ENCODE data around the gene FOXF2. TPM values are rescaled to one million over a fixed set of nuclear protein-coding genes. Genes with fewer than 3 reads are reported as not detected.
A peak's percentile ranks its signal among the peaks of the same experiment; 100 is the strongest.

FOXF2 gene
- total and polyA plus RNA-seq, 7 donors, result 3.5 to 37.8 (median 18.2) TPM

DNA sequence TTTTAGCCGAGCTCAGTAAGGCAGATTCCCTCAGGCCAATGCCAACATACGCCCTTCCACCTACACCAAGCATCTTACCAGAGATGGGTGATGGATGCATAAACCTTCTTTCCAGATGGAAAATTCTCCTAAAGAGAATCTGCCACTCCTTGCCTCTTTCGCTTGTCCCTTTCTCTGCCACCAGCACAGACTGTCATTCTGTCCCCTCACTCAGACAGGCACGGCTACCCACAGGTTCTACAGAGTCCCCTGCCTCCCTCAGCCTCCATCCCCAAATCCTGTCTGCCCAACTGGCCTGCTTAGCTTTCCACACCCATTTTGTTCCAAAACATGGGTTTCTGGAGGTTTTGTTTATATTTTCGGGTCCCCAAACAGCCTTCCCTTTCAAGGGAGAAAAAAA, 12.7 kb upstream of the FOXF2 start:
- DNase-seq, result no peak
- WGBS, 2 donors, result 38 to 59% methylated on average over 5 of the region's 5 CpGs
- H3K27ac ChIP-seq, result no peak overlapping the region
- TF ChIP-seq, protein P1, sequence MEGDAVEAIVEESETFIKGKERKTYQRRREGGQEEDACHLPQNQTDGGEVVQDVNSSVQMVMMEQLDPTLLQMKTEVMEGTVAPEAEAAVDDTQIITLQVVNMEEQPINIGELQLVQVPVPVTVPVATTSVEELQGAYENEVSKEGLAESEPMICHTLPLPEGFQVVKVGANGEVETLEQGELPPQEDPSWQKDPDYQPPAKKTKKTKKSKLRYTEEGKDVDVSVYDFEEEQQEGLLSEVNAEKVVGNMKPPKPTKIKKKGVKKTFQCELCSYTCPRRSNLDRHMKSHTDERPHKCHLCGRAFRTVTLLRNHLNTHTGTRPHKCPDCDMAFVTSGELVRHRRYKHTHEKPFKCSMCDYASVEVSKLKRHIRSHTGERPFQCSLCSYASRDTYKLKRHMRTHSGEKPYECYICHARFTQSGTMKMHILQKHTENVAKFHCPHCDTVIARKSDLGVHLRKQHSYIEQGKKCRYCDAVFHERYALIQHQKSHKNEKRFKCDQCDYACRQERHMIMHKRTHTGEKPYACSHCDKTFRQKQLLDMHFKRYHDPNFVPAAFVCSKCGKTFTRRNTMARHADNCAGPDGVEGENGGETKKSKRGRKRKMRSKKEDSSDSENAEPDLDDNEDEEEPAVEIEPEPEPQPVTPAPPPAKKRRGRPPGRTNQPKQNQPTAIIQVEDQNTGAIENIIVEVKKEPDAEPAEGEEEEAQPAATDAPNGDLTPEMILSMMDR (IDR thresholded peaks at IDR 0.05), result no peak
- no peak for TF ChIP-seq EP300 (IDR thresholded peaks at IDR 0.05)
- TF ChIP-seq POLR2A (IDR thresholded peaks at IDR 0.05), result no peak
- TF ChIP-seq POLR2AphosphoS5 (IDR thresholded peaks at IDR 0.05), result no peak
- peaks cover 24 to 74% (median 46%) of the 10 kb centered on the region in 3 donors for H3K27me3 ChIP-seq
- H3K9me3 ChIP-seq, result no peaks in the 10 kb centered on the region
- H3K4me1 ChIP-seq, result peaks cover 0 to 28% (median 26%) of the 10 kb centered on the region in 4 donors
- no peak overlapping the region for H3K4me3 ChIP-seq
- H3K36me3 ChIP-seq, result no peaks in the 10 kb centered on the region
- intact Hi-C loops (cut with DNase I), result no loop called here

DNA sequence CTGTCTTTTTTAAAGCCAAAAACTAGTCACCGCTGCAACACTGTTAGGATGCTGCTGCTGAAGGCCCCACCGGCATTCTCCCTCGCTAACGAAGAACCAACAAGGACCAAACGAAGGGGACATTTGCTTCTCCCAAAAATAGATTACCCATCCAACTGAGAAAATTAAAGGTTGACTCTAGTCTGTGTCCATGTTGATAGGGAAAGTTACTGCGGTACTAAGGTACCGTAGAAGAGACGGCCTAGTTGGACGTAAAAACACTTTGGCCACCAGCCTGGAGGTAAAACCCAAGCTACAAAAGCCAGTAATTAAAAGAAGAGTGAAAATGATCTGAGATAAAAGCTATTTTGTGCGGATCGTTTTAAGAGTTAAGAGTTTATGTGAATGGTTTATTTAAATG, 11.8 kb upstream of the FOXF2 start:
- Histone ChIP-seq H3K4me3 (peak overlapping the region in 1 of 4 donors; percentile 21), H3K27me3 (peaks cover 25 to 83% (median 54%) of the 10 kb centered on the region in 3 donors), H3K4me1 (peaks cover 0 to 36% (median 35%) of the 10 kb centered on the region in 4 donors), H3K36me3 (no peaks in the 10 kb centered on the region), H3K9me3 (no peaks in the 10 kb centered on the region), H3K27ac (peak overlapping the region in 1 of 4 donors; percentile 96)
- intact Hi-C loops (cut with DNase I), result no loop called here
- no peak for DNase-seq
- 25 to 31% methylated on average over 11 of the region's 11 CpGs for WGBS, 2 donors
- TF ChIP-seq, protein P1 (IDR thresholded peaks at IDR 0.05), result no peak
- TF ChIP-seq POLR2A (IDR thresholded peaks at IDR 0.05), result no peak
- no peak for TF ChIP-seq POLR2AphosphoS5 (IDR thresholded peaks at IDR 0.05)
- TF ChIP-seq EP300 (IDR thresholded peaks at IDR 0.05), result no peak

DNA sequence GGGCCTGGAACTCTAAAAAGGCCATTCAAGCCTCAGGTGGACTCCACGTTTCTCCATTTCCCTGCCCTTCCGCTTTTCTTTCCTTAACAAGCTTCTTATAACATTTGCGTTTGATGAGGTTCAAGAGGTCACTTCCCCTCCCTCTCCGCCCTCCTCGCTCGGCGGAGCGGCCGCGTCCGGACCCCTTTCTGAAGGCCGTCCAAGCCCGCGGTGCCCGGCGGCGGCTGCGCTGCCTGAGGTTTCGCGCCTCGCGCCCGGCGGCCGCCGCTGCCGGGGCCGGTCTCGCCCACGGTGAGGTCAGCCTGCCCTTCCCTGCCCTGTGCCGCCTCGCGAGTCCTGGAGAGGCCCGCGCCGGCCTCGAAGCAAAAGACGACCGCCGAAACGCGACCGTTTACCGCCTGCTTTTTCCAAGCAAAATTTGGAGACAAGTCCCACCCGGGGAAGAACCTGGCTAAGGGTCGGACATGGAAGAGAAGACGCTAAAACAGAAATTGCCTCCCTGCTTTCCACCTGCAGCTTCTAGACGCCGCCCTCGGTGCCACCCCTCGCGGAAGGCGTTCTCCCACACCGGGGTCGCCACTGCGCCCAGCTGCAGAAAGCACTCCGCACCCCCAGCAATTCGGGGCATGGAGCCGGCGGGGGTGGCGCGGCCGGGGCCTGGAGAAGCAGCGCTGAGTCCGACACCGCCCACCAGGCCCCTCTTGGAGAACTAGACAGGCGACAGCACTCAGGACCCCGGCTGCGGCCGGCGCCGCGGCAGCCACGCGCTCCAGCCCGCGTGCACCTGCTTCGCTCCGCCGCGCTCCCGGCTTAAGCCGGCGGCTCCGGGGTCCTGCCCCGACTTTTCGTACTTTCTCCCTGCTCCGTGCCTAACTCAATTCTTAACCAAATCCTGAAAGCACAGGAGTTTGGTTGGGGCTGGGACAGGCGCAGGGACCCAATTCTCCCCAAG, 11.0 kb upstream of the FOXF2 start:
- Histone ChIP-seq H3K27ac (peak overlapping the region in 3 of 4 donors; percentile 6 to 96 (median 38)), H3K4me1 (peaks cover 0 to 44% (median 43%) of the 10 kb centered on the region in 4 donors), H3K36me3 (no peaks in the 10 kb centered on the region), H3K4me3 (peak overlapping the region in 3 of 4 donors; percentile 2 to 21 (median 21)), H3K27me3 (peaks cover 32 to 91% (median 63%) of the 10 kb centered on the region in 3 donors), H3K9me3 (no peaks in the 10 kb centered on the region)
- intact Hi-C loops (cut with DNase I), result no loop called here
- TF ChIP-seq EP300 (IDR thresholded peaks at IDR 0.05), result no peak
- no peak for TF ChIP-seq POLR2A (IDR thresholded peaks at IDR 0.05)
- TF ChIP-seq, protein P1 (IDR thresholded peaks at IDR 0.05), result no peak
- no peak for TF ChIP-seq POLR2AphosphoS5 (IDR thresholded peaks at IDR 0.05)
- no peak for DNase-seq
- WGBS, 2 donors, result 8 to 10% methylated on average over 89 of the region's 89 CpGs

DNA sequence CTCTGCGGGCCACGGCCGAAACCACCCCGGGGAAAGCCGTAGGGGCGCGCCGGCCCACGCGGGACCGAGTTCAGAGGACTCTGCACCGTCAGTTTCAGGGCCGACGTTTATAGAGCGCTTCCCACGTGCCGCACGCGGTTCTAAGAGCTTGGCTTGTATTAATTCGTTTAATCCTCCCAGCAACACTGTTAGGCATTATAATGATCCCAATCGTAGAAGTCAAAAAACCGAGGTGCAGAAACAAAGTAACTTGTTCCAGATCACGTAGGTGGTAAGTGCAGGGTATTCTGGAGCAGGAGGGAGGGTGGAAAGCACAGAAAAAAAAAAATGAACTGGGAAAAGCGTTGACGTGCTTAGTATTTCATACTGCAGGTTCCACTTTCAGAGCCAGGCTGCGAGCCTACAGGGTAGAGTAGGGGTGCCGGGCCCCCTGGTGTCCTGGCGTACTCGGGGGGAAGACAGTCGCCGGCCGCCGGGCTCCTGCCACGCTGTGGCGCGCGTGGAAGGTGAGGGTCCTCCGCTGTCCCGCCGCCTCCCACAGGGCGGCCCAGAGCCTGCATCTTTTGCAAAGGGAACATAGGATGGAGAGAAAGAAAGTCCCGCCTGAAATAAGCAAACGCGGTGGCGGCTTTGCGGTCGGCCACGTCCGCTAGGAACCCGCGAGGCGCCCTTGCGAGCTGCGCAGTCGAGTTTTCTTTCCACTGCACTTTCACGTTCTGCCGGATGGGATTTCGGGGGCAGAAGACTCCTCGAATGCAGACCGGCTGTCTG, 10.2 kb upstream of the FOXF2 start:
- peak overlapping the region in 1 of 4 donors; percentile 21 for H3K4me3 ChIP-seq
- TF ChIP-seq POLR2AphosphoS5 (IDR thresholded peaks at IDR 0.05) (peak; percentile 9 to 75 (median 52)), POLR2A (IDR thresholded peaks at IDR 0.05) (no peak), EP300 (IDR thresholded peaks at IDR 0.05) (no peak)
- TF ChIP-seq, protein P1 (IDR thresholded peaks at IDR 0.05), result no peak

More for the DNA sequence above, 10.2 kb upstream of the FOXF2 start:
- 17 to 18% methylated on average over 60 of the region's 60 CpGs for WGBS, 2 donors
- Histone ChIP-seq H3K36me3 (no peaks in the 10 kb centered on the region), H3K9me3 (no peaks in the 10 kb centered on the region), H3K27ac (peak overlapping the region in 3 of 4 donors; percentile 38 to 96 (median 41)), H3K4me1 (peaks cover 0 to 53% (median 51%) of the 10 kb centered on the region in 4 donors), H3K27me3 (peaks cover 37 to 99% (median 71%) of the 10 kb centered on the region in 3 donors)
- no peak for DNase-seq
- intact Hi-C loops (cut with DNase I), result no loop called here
